ENCODE results near the gene PLEKHG3.

DNA sequence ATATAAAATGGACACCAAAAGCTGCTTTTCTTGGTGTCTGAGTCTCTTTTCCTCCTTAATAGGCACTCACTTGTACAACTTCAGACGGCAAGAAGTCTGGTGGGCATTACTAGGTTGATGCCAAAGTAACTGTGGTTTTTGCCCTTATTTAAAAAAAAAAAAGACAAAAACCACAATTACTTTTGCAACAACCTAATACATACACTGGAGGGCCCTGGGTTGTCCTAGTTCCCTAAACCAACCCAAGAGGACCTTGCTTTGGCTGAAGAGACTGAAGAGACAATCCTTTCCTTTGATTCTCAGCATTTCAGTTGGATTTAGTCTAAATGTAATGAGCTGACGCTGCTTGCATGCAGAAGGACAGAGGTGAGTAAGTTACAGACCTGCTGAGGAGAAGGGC is 16.2 kb upstream of the PLEKHG3 start:
- TF ChIP-seq POLR2A (IDR thresholded peaks at IDR 0.05) = no peak
- TF ChIP-seq, protein P1, sequence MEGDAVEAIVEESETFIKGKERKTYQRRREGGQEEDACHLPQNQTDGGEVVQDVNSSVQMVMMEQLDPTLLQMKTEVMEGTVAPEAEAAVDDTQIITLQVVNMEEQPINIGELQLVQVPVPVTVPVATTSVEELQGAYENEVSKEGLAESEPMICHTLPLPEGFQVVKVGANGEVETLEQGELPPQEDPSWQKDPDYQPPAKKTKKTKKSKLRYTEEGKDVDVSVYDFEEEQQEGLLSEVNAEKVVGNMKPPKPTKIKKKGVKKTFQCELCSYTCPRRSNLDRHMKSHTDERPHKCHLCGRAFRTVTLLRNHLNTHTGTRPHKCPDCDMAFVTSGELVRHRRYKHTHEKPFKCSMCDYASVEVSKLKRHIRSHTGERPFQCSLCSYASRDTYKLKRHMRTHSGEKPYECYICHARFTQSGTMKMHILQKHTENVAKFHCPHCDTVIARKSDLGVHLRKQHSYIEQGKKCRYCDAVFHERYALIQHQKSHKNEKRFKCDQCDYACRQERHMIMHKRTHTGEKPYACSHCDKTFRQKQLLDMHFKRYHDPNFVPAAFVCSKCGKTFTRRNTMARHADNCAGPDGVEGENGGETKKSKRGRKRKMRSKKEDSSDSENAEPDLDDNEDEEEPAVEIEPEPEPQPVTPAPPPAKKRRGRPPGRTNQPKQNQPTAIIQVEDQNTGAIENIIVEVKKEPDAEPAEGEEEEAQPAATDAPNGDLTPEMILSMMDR (IDR thresholded peaks at IDR 0.05) = no peak
